GM13977 (cell line): ENCODE data around the gene TRAT1.

Experiments used
- DNase-seq: peaks from one replicate; pipeline ENCODE4 v3.0.0; 2012; ENCODE audit warnings: low spot score
- CTCF ChIP-seq: IDR thresholded peaks from 2 replicates; pipeline ENCODE4 v1.5.1; 2012; ENCODE audit warnings: mild to moderate bottlenecking, control low read depth; ENCODE audit not compliant: insufficient read depth; ENCODE audit errors: extremely low read depth, missing control alignments
- in situ Hi-C: fragments of 300-500 bp; cut with MboI; formaldehyde crosslinking; loops from one replicate; pipeline ENCODE4 v1.12.0; 2022; ENCODE audit warnings: low sequenced_read_pairs, low pct_unique_long_range_greater_than_20kb, mixed read lengths, inconsistent platforms; ENCODE audit not compliant: unreplicated experiment

Gene TRAT1

GRCh38 chr3:108822123-108822897 lies at the start of gene TRAT1:
Gene TRAT1 (plus strand): TSS chr3:108822786. CDS start chr3:108822928, 142 bp downstream.
- TF ChIP-seq CTCF: no peak
- in situ Hi-C loops: no loop called here

GRCh38 chr3:108775649-108776048 lies 46.9 kb upstream of the TRAT1 start:
- no peak for TF ChIP-seq CTCF
- in situ Hi-C loops: no loop called here
- DNase-seq: no peak

More at GRCh38 chr3:108822123-108822897, at the start of gene TRAT1:
- no peak for DNase-seq

GRCh38 chr3:108779496-108779895 lies 43.1 kb upstream of the TRAT1 start:
- no peak for TF ChIP-seq CTCF
- in situ Hi-C loops: no loop called here
- DNase-seq: no peak

GRCh38 chr3:108780235-108780634 lies 42.4 kb upstream of the TRAT1 start:
- DNase-seq: no peak
- in situ Hi-C loops: no loop called here
- no peak for TF ChIP-seq CTCF

GRCh38 chr3:108791473-108791872 lies 31.1 kb upstream of the TRAT1 start:
- no peak for DNase-seq
- in situ Hi-C loops: no loop called here
- TF ChIP-seq CTCF: no peak

GRCh38 chr3:108804437-108804836 lies 18.1 kb upstream of the TRAT1 start:
- no peak for TF ChIP-seq CTCF
- in situ Hi-C loops: no loop called here
- DNase-seq: no peak
